Putamen (tissue), 1 donor: ENCODE measurements around the gene CHD9.
"Not testable (repeated sequence)": the region's sequence is repeated elsewhere in the genome, so short reads cannot be mapped to it uniquely, and the experiment has no call there.

Experiments
- DNase-seq: peaks from one replicate; pipeline ENCODE4 v3.0.0-alpha.2; 2016; ENCODE audit warnings: low spot score

The CHD9 gene, protein sequence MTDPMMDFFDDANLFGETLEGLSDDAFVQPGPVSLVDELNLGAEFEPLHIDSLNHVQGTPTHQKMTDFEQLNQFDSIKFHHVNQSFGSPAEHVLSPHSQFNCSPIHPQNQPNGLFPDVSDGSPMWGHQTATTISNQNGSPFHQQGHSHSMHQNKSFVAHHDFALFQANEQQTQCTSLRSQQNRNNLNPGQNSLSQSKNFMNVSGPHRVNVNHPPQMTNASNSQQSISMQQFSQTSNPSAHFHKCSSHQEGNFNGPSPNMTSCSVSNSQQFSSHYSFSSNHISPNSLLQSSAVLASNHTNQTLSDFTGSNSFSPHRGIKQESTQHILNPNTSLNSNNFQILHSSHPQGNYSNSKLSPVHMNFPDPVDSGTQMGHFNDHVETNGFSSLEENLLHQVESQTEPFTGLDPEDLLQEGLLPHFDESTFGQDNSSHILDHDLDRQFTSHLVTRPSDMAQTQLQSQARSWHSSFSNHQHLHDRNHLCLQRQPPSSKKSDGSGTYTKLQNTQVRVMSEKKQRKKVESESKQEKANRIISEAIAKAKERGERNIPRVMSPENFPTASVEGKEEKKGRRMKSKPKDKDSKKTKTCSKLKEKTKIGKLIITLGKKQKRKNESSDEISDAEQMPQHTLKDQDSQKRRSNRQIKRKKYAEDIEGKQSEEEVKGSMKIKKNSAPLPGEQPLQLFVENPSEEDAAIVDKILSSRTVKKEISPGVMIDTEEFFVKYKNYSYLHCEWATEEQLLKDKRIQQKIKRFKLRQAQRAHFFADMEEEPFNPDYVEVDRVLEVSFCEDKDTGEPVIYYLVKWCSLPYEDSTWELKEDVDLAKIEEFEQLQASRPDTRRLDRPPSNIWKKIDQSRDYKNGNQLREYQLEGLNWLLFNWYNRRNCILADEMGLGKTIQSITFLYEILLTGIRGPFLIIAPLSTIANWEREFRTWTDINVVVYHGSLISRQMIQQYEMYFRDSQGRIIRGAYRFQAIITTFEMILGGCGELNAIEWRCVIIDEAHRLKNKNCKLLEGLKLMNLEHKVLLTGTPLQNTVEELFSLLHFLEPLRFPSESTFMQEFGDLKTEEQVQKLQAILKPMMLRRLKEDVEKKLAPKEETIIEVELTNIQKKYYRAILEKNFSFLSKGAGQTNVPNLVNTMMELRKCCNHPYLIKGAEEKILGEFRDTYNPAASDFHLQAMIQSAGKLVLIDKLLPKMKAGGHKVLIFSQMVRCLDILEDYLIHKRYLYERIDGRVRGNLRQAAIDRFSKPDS (N-terminal part only)

GRCh38 chr16:53054670-53055485, at the start of gene CHD9:
Gene CHD9, plus strand, starts transcription at chr16:53054991. Its CDS starts 101,099 bp downstream, at chr16:53156090.
- peak; percentile 85 for DNase-seq

DNA sequence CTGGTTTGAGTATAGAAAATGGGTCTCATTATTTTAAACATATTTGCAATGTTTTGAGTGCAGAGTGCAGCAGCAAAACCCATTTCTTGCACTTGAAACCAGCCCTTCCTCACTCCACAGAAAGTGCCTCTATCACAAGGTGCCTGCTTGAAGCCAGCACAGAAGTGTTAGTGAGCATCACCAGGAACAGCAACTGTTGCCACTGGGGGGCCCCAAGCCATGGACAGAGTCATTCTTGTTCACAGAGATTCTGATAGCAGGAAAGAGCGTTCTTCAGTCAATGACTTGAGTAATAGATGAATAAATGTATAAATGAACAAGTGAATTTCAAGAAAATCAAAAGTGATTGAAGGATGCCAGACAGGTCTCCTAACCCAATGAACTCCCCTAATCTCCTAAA, 47.7 kb upstream of the CHD9 start:
- DNase-seq, result no peak

DNA sequence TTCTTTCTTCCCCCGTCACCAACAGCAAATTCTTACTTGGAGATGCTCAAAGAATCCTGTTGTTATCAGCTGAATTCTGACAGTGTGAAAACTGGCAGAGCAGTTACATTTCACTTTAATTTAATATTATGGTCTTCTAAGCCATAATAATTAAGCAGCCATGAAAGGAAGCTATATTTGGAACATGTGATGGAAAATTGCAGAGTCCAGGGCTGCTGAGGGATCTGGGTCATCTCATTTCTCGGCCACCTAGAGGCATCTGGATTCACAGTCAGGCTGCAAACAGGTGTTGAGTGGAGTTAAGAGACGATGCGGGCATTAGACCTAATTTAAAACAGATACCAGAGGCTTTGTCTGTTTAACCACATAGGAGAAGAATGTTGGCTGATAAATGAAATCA, 40.5 kb upstream of the CHD9 start:
- no peak for DNase-seq

GRCh38 chr16:53018834-53019416, 35.9 kb upstream of the CHD9 start:
- no peak for DNase-seq

DNA sequence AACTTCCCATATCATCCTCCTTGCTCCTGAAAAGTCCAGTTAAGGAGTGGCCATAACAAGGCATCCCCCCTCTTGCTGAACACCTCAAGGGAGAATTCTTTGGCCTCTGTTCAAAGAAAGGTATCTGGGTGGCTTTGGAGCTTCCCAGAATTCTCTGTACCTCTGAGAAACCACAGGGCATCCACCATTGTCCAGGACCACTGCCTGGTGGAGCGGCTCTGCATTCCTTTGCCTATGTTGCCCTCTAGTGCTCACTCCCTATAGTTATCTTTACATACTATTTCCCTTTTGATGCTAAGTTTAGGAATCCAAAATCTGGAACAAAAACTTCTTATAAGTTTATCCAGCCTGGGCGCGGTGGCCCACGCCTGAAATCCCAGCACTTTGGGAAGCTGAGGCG, 32.4 kb upstream of the CHD9 start:
- peak; percentile 7 for DNase-seq

DNA sequence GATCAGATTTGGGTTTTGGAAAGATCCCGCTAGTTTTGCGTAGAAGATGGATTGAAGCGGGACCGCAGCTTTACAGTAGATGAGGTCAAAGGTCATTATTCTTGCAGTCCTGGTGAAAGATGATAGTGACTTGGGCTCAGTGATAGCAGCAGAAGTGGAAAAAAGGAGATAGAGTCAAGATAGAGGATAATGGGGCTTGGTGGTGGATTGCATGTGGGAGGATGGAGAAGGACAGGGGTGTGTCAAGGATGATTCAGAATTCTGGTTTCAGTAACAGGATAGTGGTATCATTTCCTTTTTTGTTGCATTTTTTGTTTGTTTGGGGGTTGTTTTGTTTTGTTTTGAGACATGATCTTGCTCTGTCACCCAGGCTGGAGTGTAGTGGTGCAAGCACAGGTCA, 30.7 kb upstream of the CHD9 start:
- DNase-seq, result no peak

DNA sequence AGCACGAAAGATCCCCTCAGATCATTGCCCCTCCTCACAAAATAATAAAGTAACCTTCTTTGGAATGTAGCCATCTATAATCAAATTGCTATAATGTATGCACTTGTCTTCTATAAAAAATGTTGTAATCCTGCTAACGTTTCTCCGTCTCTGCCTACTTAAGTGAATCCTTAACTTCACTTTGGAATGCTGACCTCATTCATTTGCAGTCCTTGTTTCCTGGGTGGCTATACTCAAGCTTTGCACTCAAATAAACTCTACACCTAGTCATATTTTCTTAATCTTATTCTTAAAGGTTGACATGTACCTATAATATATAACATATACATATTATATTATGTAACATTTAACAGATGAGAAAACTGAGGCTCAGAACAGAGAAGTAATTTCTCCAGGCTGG, 24.8 kb upstream of the CHD9 start:
- no peak for DNase-seq

DNA sequence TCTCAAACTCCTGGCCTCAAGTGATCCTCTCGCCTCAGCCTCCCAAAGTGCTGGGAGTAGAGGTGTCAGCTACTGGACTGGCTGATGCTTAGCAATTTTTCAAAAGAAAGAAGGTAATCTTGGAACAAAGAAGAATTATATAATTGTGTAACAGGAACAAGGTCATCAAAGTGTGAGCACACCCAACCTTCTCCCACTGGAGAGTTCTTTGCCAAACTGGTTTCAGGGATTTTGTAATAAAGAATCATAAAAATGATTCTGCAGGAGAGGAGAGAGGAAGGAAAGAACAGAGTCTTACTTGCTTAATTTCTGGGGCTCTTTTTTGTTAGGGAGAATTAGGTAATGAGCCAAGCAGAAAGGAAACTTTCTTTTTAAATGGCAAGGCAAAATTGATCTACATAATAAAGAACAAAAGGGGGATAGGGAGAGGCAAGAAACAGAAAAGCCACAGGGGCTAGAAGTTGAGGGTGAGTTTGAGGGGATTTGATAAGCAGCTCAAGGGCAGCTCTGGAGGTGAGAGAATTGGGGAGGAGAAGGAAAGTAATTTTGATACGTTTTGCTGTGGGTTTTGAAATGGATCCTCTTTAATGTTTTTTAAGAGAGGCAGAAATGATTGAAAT, 23.4 kb upstream of the CHD9 start:
- no peak for DNase-seq

DNA sequence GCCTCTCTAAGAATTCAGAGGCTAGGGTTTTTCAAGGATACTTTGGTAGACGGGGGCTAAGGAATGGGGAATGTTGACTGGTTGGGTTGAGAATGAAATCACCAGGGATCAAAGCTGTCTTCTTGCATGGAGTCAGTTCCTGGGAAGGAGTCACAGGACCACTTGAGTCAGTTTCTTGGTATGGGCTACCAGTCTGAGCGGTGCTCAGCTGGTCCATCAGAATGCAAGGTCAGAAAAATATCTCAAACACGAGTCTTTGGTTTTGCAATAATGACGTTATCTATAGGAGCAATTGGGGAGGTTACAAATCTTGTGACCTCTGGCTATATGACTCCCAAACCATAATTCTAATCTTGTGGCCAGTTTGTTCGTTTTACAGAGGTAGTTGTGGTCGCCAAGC, 20.5 kb upstream of the CHD9 start:
- DNase-seq, result no peak

GRCh38 chr16:53035176-53035942, 19.4 kb upstream of the CHD9 start:
- DNase-seq, result no peak

GRCh38 chr16:53036066-53036465, 18.7 kb upstream of the CHD9 start:
- DNase-seq, result no peak

DNA sequence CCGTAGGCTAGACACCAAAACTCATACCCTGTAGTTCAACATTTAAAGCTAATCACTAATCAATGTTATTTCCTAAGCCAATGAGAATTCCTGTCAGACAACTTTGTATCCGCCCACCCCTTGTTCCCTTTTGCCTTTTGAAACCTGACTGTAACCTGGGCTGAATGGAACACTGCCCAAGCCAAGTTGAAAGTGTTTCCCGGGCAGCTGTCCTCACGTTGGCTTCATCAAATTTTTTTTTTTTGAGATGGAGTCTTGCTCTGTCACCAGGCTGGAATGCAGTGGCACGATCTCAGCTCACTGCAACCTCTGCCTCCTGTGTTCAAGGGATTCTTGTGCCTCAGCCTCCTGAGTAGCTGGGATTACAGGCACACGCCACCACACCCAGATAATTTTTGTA, 18.1 kb upstream of the CHD9 start:
- DNase-seq, result not testable (repeated sequence)

- DNase-seq, result no peak
These were observed 14.0 kb upstream of the CHD9 start for GRCh38 chr16:53040788-53041187.

DNA sequence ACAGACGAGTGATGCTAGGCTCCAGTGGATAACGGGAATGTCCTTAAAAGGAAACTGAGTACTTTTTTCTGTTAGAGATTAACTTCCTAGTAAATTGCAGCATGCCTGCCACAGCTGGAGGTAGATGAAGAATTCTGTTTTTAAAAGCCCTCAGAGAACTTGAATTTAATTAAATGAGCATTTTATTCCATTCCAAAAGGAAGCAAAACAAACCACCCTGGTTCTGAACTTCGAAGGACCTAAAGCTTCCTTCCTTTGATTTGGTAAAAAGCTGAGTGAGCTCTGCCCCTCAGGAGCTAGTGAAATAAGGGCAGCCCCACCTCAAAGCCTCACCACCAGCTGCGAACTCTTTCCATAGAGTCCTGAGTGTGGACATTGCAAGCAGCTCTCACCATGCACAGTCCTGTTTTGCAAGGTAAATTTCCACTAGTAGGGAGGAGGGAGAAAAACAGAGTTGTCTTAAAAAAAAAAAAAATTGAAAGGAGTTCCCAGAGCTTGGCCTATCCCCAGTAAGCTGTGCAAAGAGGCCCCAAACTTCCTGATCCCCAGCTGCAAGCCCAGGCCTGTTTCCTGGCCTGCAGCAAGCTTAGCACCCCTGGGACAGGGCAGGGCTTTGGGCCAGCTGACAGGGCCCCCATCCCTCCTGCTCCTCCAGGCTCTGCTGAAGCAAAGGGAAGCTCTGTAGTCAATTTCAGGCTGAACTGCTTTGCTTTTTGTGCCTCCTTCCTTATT, 13.3 kb upstream of the CHD9 start:
- DNase-seq, result no peak

DNA sequence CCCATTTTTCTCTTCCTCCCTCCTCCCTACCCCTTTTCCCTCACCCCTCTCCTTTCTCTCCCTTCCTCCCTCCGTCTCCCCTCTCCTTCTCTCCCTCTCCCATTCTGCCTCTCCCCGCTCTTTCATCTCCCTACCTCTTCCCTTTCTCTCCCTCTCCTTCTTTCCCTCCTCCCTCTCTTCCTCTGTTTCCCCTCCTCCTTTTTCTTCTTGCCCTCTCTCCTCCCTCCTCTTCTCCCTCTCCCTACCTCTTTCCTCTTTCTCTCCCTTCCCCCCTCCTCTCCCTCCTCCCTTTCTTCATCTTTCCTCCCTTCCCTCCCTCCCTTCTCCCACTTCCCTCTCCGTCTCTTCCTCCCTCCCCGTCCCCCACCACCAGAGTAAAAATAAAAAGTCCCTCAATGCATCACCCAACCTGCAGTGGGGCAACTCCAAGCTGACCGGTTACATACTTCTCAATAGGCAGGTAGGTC, 12.5 kb upstream of the CHD9 start:
- DNase-seq, result no peak

- DNase-seq, result no peak
These were observed 11.4 kb upstream of the CHD9 start for GRCh38 chr16:53043428-53043831.

DNA sequence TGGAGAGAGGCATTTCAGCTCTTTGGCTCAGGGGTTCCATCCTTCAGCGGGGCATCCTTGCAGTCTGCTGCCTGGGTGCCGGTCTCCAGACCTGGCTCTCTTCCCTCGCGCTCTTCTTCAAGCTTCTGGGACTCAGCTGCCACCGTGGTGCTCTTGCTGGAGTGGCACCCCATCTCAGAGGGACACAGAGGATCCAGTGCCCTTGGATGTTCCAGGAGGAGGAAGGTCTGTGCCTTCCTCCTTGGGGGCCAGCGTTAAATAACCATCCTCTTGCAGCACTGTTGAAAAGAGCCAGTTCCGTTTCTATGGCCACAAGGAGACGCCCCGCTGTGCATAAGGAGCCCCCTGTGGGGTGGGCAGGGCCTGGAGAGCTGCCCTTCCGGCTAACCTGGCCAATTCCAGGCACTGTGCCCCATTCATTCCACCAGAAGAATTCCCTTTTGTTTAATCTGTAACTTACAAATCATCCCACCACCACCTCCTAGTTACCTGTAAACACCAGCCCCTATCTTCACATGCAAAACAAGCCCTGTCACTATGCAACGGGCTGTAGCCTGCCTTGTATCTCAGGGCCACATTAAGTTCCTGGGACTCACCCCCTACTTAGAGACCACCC, 10.7 kb upstream of the CHD9 start:
- no peak for DNase-seq

GRCh38 chr16:53045341-53046220, 9.2 kb upstream of the CHD9 start:
- no peak for DNase-seq
